K562 (cell line): ENCODE measurements around the gene YOD1.

Experiments used
- NRF1 ChIP-seq, 2 experiments: fragments of 450-650 bp; IDR thresholded peaks in 1 of 2; conservative IDR thresholded peaks in 1 of 2; 2 replicates each; pipeline ENCODE4 v1.6.1; 2014; ENCODE audit warnings: mild to moderate bottlenecking in 2 of 2
- PHB ChIP-seq: fragments of 250-450 bp; sonication (Bioruptor Pico); IDR thresholded peaks from 2 replicates; pipeline ENCODE4 v1.5.0; 2021
- SRSF7 ChIP-seq: fragments of 200-400 bp; formaldehyde crosslinking; optimal IDR thresholded peaks from 2 replicates; pipeline ENCODE3; 2017; ENCODE audit warnings: mild to moderate bottlenecking, low read depth, low read length

DNA sequence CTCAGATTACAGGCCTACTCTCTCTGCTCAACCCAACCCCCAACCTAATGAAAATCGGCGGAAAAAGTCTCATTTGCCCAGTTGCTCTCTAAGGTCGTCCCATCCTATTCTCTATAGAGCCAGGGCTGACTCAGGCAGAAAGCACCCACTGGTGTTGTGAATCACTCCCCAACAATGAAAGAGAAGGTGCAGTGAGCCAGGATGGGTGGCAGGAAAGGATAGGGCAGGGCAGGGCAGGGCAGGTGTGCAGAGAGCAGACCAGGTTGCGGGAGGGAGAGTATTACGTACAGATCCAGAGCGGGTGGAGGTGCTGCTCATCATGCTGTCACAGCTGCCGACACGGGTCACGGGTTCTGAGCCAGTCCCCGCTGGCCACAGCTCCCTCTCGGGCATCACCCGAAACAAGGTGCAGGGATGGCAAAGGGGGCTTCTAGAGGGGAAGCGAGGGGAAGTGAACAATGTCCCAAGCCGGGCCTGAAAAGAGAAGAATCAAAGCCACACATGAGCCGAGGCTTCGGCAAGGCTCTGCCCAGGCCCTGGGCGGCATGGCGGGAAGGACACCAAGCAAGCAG is 23.7 kb downstream of the YOD1 start:
- TF ChIP-seq NRF1 (conservative IDR thresholded peaks at IDR 0.05 in 1 of 2, IDR thresholded peaks at IDR 0.05 in 1 of 2) (no peak), PHB (no peak), SRSF7 (no peak)
